ENCODE measurements around the gene OPA1.
A peak's percentile ranks its signal among the peaks of the same experiment; 100 is the strongest.

The OPA1 gene

GRCh38 chr3:193728429-193729087 lies 135.6 kb downstream of the OPA1 start:
- Mint-ChIP-seq H3K36me3 (no peaks in the 10 kb centered on the region), H3K9me3 (no peaks in the 10 kb centered on the region), H3K4me1 (no peaks in the 10 kb centered on the region), H3K4me3 (no peak overlapping the region), H3K27me3 (no peaks in the 10 kb centered on the region), H3K27ac (no peak overlapping the region)

GRCh38 chr3:193729088-193729465 lies 136.1 kb downstream of the OPA1 start:
- H3K4me1 Mint-ChIP-seq: no peaks in the 10 kb centered on the region
- H3K9me3 Mint-ChIP-seq: no peaks in the 10 kb centered on the region
- no peaks in the 10 kb centered on the region for H3K27me3 Mint-ChIP-seq
- no peak overlapping the region for H3K27ac Mint-ChIP-seq
- H3K4me3 Mint-ChIP-seq: no peak overlapping the region
- no peaks in the 10 kb centered on the region for H3K36me3 Mint-ChIP-seq

- no peak overlapping the region for H3K4me3 Mint-ChIP-seq
- H3K4me1 Mint-ChIP-seq: no peaks in the 10 kb centered on the region
- H3K27me3 Mint-ChIP-seq: no peaks in the 10 kb centered on the region
- H3K36me3 Mint-ChIP-seq: no peaks in the 10 kb centered on the region
- H3K9me3 Mint-ChIP-seq: no peaks in the 10 kb centered on the region
- no peak overlapping the region for H3K27ac Mint-ChIP-seq
Measured at GRCh38 chr3:193729601-193730000, 136.6 kb downstream of the OPA1 start.

GRCh38 chr3:193730511-193730910 lies 137.5 kb downstream of the OPA1 start:
- Mint-ChIP-seq H3K9me3 (no peaks in the 10 kb centered on the region), H3K4me1 (no peaks in the 10 kb centered on the region), H3K4me3 (no peak overlapping the region), H3K36me3 (no peaks in the 10 kb centered on the region), H3K27me3 (no peaks in the 10 kb centered on the region), H3K27ac (no peak overlapping the region)

GRCh38 chr3:193730976-193731375 lies 138.0 kb downstream of the OPA1 start:
- Mint-ChIP-seq H3K27ac (no peak overlapping the region), H3K4me1 (no peaks in the 10 kb centered on the region), H3K27me3 (no peaks in the 10 kb centered on the region), H3K9me3 (no peaks in the 10 kb centered on the region), H3K4me3 (no peak overlapping the region), H3K36me3 (no peaks in the 10 kb centered on the region)

- H3K36me3 Mint-ChIP-seq: no peaks in the 10 kb centered on the region
- no peaks in the 10 kb centered on the region for H3K4me1 Mint-ChIP-seq
- no peak overlapping the region for H3K4me3 Mint-ChIP-seq
Measured at GRCh38 chr3:193731656-193732055, 138.6 kb downstream of the OPA1 start.

GRCh38 chr3:193732391-193732790 lies 139.4 kb downstream of the OPA1 start:
- no peaks in the 10 kb centered on the region for H3K4me1 Mint-ChIP-seq
- H3K36me3 Mint-ChIP-seq: no peaks in the 10 kb centered on the region
- no peaks in the 10 kb centered on the region for H3K27me3 Mint-ChIP-seq
- H3K9me3 Mint-ChIP-seq: no peaks in the 10 kb centered on the region
- no peak overlapping the region for H3K4me3 Mint-ChIP-seq
- H3K27ac Mint-ChIP-seq: no peak overlapping the region

More at GRCh38 chr3:193731656-193732055, 138.6 kb downstream of the OPA1 start:
- Mint-ChIP-seq H3K27me3 (no peaks in the 10 kb centered on the region), H3K9me3 (no peaks in the 10 kb centered on the region), H3K27ac (no peak overlapping the region)

- H3K36me3 Mint-ChIP-seq: no peaks in the 10 kb centered on the region
- H3K27me3 Mint-ChIP-seq: no peaks in the 10 kb centered on the region
- H3K27ac Mint-ChIP-seq: no peak overlapping the region
- no peaks in the 10 kb centered on the region for H3K4me1 Mint-ChIP-seq
- no peak overlapping the region for H3K4me3 Mint-ChIP-seq
- H3K9me3 Mint-ChIP-seq: no peaks in the 10 kb centered on the region
Measured at GRCh38 chr3:193732827-193733226, 139.8 kb downstream of the OPA1 start.

GRCh38 chr3:193734737-193735366 lies 141.8 kb downstream of the OPA1 start:
- H3K9me3 Mint-ChIP-seq: no peaks in the 10 kb centered on the region
- H3K4me1 Mint-ChIP-seq: no peaks in the 10 kb centered on the region
- no peak overlapping the region for H3K4me3 Mint-ChIP-seq
- H3K27me3 Mint-ChIP-seq: no peaks in the 10 kb centered on the region
- H3K36me3 Mint-ChIP-seq: no peaks in the 10 kb centered on the region
- H3K27ac Mint-ChIP-seq: no peak overlapping the region

- Mint-ChIP-seq H3K4me3 (no peak overlapping the region), H3K9me3 (no peaks in the 10 kb centered on the region), H3K36me3 (no peaks in the 10 kb centered on the region), H3K27ac (no peak overlapping the region), H3K27me3 (no peaks in the 10 kb centered on the region), H3K4me1 (no peaks in the 10 kb centered on the region)
Measured at GRCh38 chr3:193735850-193736249, 142.8 kb downstream of the OPA1 start.

- Mint-ChIP-seq H3K27ac (no peak overlapping the region), H3K9me3 (no peaks in the 10 kb centered on the region), H3K4me1 (no peaks in the 10 kb centered on the region), H3K4me3 (no peak overlapping the region), H3K27me3 (no peaks in the 10 kb centered on the region), H3K36me3 (no peaks in the 10 kb centered on the region)
Measured at GRCh38 chr3:193736616-193737015, 143.6 kb downstream of the OPA1 start.

- H3K9me3 Mint-ChIP-seq: no peaks in the 10 kb centered on the region
Measured at GRCh38 chr3:193737191-193737751, 144.3 kb downstream of the OPA1 start.

GRCh38 chr3:193742628-193743027 lies 149.6 kb downstream of the OPA1 start:
- H3K9me3 Mint-ChIP-seq: no peaks in the 10 kb centered on the region
- peak overlapping the region; percentile 36 for H3K27ac Mint-ChIP-seq
- no peaks in the 10 kb centered on the region for H3K27me3 Mint-ChIP-seq
- no peak overlapping the region for H3K4me3 Mint-ChIP-seq
- H3K4me1 Mint-ChIP-seq: peaks cover 9% of the 10 kb centered on the region
- no peaks in the 10 kb centered on the region for H3K36me3 Mint-ChIP-seq

More at GRCh38 chr3:193737191-193737751, 144.3 kb downstream of the OPA1 start:
- Mint-ChIP-seq H3K4me1 (no peaks in the 10 kb centered on the region), H3K27ac (no peak overlapping the region), H3K36me3 (no peaks in the 10 kb centered on the region), H3K4me3 (no peak overlapping the region), H3K27me3 (no peaks in the 10 kb centered on the region)

- peak overlapping the region; percentile 15 for H3K4me3 Mint-ChIP-seq
- no peaks in the 10 kb centered on the region for H3K27me3 Mint-ChIP-seq
- no peaks in the 10 kb centered on the region for H3K9me3 Mint-ChIP-seq
- H3K27ac Mint-ChIP-seq: no peak overlapping the region
- H3K4me1 Mint-ChIP-seq: peaks cover 9% of the 10 kb centered on the region
- no peaks in the 10 kb centered on the region for H3K36me3 Mint-ChIP-seq
Measured at GRCh38 chr3:193743702-193744047, 150.7 kb downstream of the OPA1 start.

- no peaks in the 10 kb centered on the region for H3K36me3 Mint-ChIP-seq
- peak overlapping the region; percentile 15 for H3K4me3 Mint-ChIP-seq
- H3K27me3 Mint-ChIP-seq: no peaks in the 10 kb centered on the region
- no peaks in the 10 kb centered on the region for H3K9me3 Mint-ChIP-seq
- peaks cover 9% of the 10 kb centered on the region for H3K4me1 Mint-ChIP-seq
- no peak overlapping the region for H3K27ac Mint-ChIP-seq
Measured at GRCh38 chr3:193744048-193744821, 151.2 kb downstream of the OPA1 start.

All from activated naive CD4-positive, alpha-beta T cell treated with anti-CD3 and anti-CD28 coated beads, Interleukin-2, amount 50 U/mL, for 24 hours (primary cell).